ENCODE measurements around the gene MRPL54.

GRCh38 chr19:3748965-3749364 lies 13.5 kb upstream of the MRPL54 start:
- no peak for TF ChIP-seq CTCF (IDR thresholded peaks at IDR 0.05 in 2 of 3, conservative IDR thresholded peaks at IDR 0.05 in 1 of 3; ENCODE audit: borderline replicate concordance in 1 of 3, insufficient read depth in 1 of 3, low read depth in 2 of 3, low read length in 2 of 3)
- no peak for TF ChIP-seq POLR2AphosphoS5 (IDR thresholded peaks at IDR 0.05; ENCODE audit: low read depth, low read length)
- no peak for TF ChIP-seq POLR2A (IDR thresholded peaks at IDR 0.05; ENCODE audit: borderline replicate concordance, extremely low read depth, insufficient read depth, insufficient read length)

Data from HCT116 (cell line).